Measurements from ENCODE around the gene ZFHX3. TPM values are rescaled to one million over a fixed set of nuclear protein-coding genes. Genes with fewer than 3 reads are reported as not detected.

ZFHX3 gene
- total and polyA plus RNA-seq, 9 donors, result 3.4 to 17.6 (median 11.9) TPM

DNA sequence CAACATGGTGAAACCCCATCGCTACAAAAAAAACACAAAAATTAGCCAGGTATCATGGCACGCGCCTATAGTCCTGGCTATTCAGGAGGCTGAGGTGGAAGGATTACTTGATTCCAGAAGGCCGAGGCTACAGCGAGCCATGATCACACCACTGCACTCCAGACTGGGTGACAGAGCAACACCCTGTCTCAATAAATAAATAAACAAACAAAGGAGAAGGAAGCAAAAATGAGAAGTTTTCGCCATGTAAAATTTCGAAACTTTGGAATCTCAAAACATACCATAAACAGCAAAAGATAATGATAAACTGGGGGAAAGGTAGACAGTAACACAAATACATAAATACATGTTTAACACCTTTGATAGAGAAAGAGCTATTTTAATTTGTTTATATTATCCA lies 130.9 kb downstream of the ZFHX3 start:
- Histone ChIP-seq H3K4me3 (no peak overlapping the region), H3K27me3 (no peaks in the 10 kb centered on the region), H3K9me3 (no peaks in the 10 kb centered on the region), H3K36me3 (no peaks in the 10 kb centered on the region), H3K27ac (no peak overlapping the region), H3K4me1 (ENCODE audit: insufficient read depth) (peaks cover 5% of the 10 kb centered on the region)
- DNase-seq, result no peak
- TF ChIP-seq POLR2A (IDR thresholded peaks at IDR 0.05) (no peak), EP300 (IDR thresholded peaks at IDR 0.05) (no peak)
- TF ChIP-seq, protein P1, sequence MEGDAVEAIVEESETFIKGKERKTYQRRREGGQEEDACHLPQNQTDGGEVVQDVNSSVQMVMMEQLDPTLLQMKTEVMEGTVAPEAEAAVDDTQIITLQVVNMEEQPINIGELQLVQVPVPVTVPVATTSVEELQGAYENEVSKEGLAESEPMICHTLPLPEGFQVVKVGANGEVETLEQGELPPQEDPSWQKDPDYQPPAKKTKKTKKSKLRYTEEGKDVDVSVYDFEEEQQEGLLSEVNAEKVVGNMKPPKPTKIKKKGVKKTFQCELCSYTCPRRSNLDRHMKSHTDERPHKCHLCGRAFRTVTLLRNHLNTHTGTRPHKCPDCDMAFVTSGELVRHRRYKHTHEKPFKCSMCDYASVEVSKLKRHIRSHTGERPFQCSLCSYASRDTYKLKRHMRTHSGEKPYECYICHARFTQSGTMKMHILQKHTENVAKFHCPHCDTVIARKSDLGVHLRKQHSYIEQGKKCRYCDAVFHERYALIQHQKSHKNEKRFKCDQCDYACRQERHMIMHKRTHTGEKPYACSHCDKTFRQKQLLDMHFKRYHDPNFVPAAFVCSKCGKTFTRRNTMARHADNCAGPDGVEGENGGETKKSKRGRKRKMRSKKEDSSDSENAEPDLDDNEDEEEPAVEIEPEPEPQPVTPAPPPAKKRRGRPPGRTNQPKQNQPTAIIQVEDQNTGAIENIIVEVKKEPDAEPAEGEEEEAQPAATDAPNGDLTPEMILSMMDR (IDR thresholded peaks at IDR 0.05), result no peak
- 88 to 98% (median 94%) methylated on average over 7 of the region's 7 CpGs for WGBS, 3 donors
- intact Hi-C loops (cut with DNase I), result no loop called here

DNA sequence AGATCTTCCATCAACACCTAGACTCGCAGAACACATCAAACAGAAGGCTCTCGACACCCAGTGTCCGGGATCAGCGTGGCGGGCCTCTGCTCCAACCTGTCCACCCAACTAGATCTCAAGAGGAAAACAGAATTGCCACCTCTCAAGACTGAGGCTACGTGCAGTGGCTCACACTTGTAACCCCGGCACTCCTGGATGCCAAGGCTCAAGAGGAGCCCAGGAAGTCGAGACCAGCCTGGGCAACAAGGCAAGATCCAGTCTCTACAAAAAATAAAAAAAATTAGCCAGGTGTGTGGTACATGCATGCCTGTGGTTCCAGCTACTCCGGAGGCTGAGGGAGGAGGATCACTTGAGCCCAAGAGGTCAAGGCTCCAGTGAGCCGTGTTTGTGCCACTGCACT lies 132.6 kb downstream of the ZFHX3 start:
- Histone ChIP-seq H3K4me3 (no peak overlapping the region), H3K27me3 (no peaks in the 10 kb centered on the region), H3K4me1 (ENCODE audit: insufficient read depth) (no peaks in the 10 kb centered on the region), H3K9me3 (no peaks in the 10 kb centered on the region), H3K36me3 (no peaks in the 10 kb centered on the region), H3K27ac (no peak overlapping the region)
- TF ChIP-seq POLR2A (IDR thresholded peaks at IDR 0.05), result no peak
- TF ChIP-seq, protein P1 (IDR thresholded peaks at IDR 0.05), result no peak
- no peak for TF ChIP-seq EP300 (IDR thresholded peaks at IDR 0.05)
- DNase-seq, result no peak
- intact Hi-C loops (cut with DNase I), result no loop called here
- WGBS, 3 donors, result 88 to 92% (median 90%) methylated on average over 10 of the region's 10 CpGs

DNA sequence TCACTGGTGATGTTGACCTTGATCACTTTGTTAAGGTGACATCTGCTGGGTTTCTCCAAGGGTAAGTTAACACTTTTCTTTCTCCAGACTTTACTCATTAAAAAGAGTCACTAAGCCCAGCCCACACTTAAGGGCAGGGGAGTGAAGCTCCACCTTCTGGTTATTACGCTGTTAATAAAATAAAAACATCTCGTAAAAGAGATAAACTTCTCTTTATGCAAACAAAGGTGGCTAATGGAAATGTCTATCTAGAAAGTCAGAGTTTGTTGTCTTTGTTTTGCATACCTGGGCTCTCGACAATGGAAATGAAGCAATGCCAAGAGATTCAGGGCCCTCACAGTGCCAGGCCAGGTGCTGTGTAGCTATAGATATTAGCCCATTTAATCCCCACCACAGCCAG lies 134.4 kb downstream of the ZFHX3 start:
- Histone ChIP-seq H3K27ac (no peak overlapping the region), H3K4me3 (no peak overlapping the region), H3K4me1 (ENCODE audit: insufficient read depth) (no peaks in the 10 kb centered on the region), H3K9me3 (no peaks in the 10 kb centered on the region), H3K36me3 (no peaks in the 10 kb centered on the region), H3K27me3 (no peaks in the 10 kb centered on the region)
- TF ChIP-seq POLR2A (IDR thresholded peaks at IDR 0.05) (no peak), EP300 (IDR thresholded peaks at IDR 0.05) (no peak)
- TF ChIP-seq, protein P1 (IDR thresholded peaks at IDR 0.05), result no peak
- DNase-seq, result no peak
- 76 to 87% (median 84%) methylated on average over 3 of the region's 3 CpGs for WGBS, 3 donors
- intact Hi-C loops (cut with DNase I), result no loop called here

DNA sequence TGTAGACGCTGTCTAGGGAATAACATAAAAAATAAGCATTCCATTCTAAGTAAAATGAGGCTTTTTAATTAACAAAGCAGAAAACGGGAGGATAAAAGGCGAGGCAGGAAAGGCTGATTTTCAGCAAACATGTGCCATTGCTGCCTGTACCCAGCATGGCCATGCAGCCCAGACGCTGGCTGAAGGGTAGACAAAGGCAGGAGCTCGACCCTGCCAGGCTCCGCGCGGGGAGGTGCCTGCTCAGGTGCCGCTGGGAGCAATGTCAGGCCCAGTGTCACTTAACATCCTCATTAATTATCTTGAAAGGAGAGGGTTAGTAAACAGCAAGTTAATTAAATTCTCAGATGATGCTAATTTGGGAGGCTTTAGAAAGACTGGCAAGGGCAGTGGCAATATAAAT lies 136.0 kb downstream of the ZFHX3 start:
- Histone ChIP-seq H3K4me3 (no peak overlapping the region), H3K4me1 (ENCODE audit: insufficient read depth) (no peaks in the 10 kb centered on the region), H3K36me3 (no peaks in the 10 kb centered on the region), H3K9me3 (no peaks in the 10 kb centered on the region), H3K27me3 (no peaks in the 10 kb centered on the region), H3K27ac (no peak overlapping the region)
- DNase-seq, result no peak
- whole genome bisulfite sequencing, 3 donors, result 87 to 93% (median 90%) methylated on average over 9 of the region's 9 CpGs
- intact Hi-C loops (cut with DNase I), result no loop called here
- TF ChIP-seq EP300 (IDR thresholded peaks at IDR 0.05), result no peak
- TF ChIP-seq, protein P1 (IDR thresholded peaks at IDR 0.05), result no peak
- TF ChIP-seq POLR2A (IDR thresholded peaks at IDR 0.05), result no peak

DNA sequence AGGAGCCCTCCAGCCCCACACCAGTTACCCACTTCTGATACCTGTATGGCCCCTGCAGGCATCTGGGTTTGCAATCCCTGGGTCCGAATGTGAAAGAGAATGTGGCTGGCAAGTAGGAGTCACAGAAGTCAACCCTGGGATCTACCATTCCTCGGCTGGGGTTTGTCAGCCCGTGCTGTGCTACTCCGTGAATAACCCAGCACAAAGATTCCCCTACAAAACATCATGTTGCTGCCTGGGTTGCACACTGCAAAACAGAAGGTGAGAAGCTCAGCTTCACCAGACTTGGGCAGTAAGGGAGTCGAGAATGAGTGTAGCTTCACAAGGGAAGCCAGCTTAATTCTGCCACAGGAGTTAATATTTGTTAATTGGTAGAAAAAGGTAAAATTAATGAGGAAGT lies 137.1 kb downstream of the ZFHX3 start:
- intact Hi-C loops (cut with DNase I), result no loop called here
- no peaks in the 10 kb centered on the region for H3K27me3 ChIP-seq
- H3K4me1 ChIP-seq (ENCODE audit: insufficient read depth), result no peaks in the 10 kb centered on the region
- no peaks in the 10 kb centered on the region for H3K36me3 ChIP-seq
- DNase-seq, result no peak
- 87 to 90% (median 90%) methylated on average over 5 of the region's 5 CpGs for WGBS, 3 donors
- no peak overlapping the region for H3K27ac ChIP-seq
- no peaks in the 10 kb centered on the region for H3K9me3 ChIP-seq
- TF ChIP-seq, protein P1 (IDR thresholded peaks at IDR 0.05), result no peak
- TF ChIP-seq EP300 (IDR thresholded peaks at IDR 0.05) (no peak), POLR2A (IDR thresholded peaks at IDR 0.05) (no peak)
- no peak overlapping the region for H3K4me3 ChIP-seq

All from ovary (tissue), 9 donors.